H9 (cell line): ENCODE measurements around the gene GATAD1. TPM values are rescaled to one million over a fixed set of nuclear protein-coding genes. Genes with fewer than 3 reads are reported as not detected.

Source experiments
- DNase-seq: peaks from one replicate; pipeline ENCODE4 v3.0.0-alpha.2; 2017
- H2AFZ ChIP-seq: one replicate; pipeline ENCODE4 v1.6.1; 2013; ENCODE audit warnings: mild to moderate bottlenecking, low read length, control low read depth, moderate library complexity
- H2AK5ac ChIP-seq: 2 replicates; pipeline ENCODE4 v1.6.1; 2013; ENCODE audit warnings: low read length, control low read depth, mixed read lengths; ENCODE audit not compliant: insufficient read length
- H2BK120ac ChIP-seq: one replicate; pipeline ENCODE4 v1.6.1; 2013; ENCODE audit warnings: low read depth, mild to moderate bottlenecking, low read length, control low read depth, inconsistent platforms; ENCODE audit not compliant: poor library complexity, severe bottlenecking
- H2BK12ac ChIP-seq: 2 replicates; pipeline ENCODE4 v1.6.1; 2013; ENCODE audit warnings: low read length, control low read depth, mixed read lengths, low read depth; ENCODE audit not compliant: insufficient read length
- H2BK15ac ChIP-seq: 2 replicates; pipeline ENCODE4 v1.6.1; 2013; ENCODE audit warnings: low read depth, low read length, control low read depth
- H2BK20ac ChIP-seq: one replicate; pipeline ENCODE4 v1.6.1; 2013; ENCODE audit warnings: low read depth, mild to moderate bottlenecking, low read length, control low read depth, inconsistent platforms; ENCODE audit not compliant: poor library complexity, severe bottlenecking
- H2BK5ac ChIP-seq: 2 replicates; pipeline ENCODE4 v1.6.1; 2013; ENCODE audit warnings: low read length, control low read depth, mixed read lengths; ENCODE audit not compliant: insufficient read length
- H3K14ac ChIP-seq: 2 replicates; pipeline ENCODE4 v1.6.1; 2013; ENCODE audit warnings: low read length, control low read depth; ENCODE audit not compliant: insufficient read depth
- H3K18ac ChIP-seq: 2 replicates; pipeline ENCODE4 v1.6.1; 2013; ENCODE audit warnings: low read depth, mild to moderate bottlenecking, mixed read lengths, low read length, control low read depth; ENCODE audit not compliant: insufficient read length
- H3K23ac ChIP-seq: 2 replicates; pipeline ENCODE4 v1.6.1; 2013; ENCODE audit warnings: low read length, control low read depth, mixed read lengths, low read depth; ENCODE audit not compliant: insufficient read length
- H3K23me2 ChIP-seq: 2 replicates; pipeline ENCODE4 v1.6.1; 2013; ENCODE audit warnings: low read depth, mild to moderate bottlenecking, mixed read lengths, low read length, control low read depth; ENCODE audit not compliant: insufficient read length, poor library complexity, severe bottlenecking
- H3K27ac ChIP-seq: 2 replicates; pipeline ENCODE4 v1.5.1; 2013; ENCODE audit warnings: low read length, control low read depth, mixed read lengths, low read depth; ENCODE audit not compliant: insufficient read length
- H3K27me3 ChIP-seq: 2 replicates; pipeline ENCODE4 v1.6.1; 2013; ENCODE audit warnings: low read length, control low read depth, inconsistent platforms; ENCODE audit not compliant: insufficient read depth
- H3K4ac ChIP-seq: 2 replicates; pipeline ENCODE4 v1.6.1; 2013; ENCODE audit warnings: low read depth, mild to moderate bottlenecking, control low read depth, inconsistent platforms, low read length, moderate library complexity
- H3K4me1 ChIP-seq: 2 replicates; pipeline ENCODE4 v1.6.1; 2013; ENCODE audit warnings: low read length, control low read depth, inconsistent platforms; ENCODE audit not compliant: insufficient read depth
- H3K4me2 ChIP-seq: 2 replicates; pipeline ENCODE4 v1.6.1; 2013; ENCODE audit warnings: low read length, control low read depth, mixed read lengths; ENCODE audit not compliant: insufficient read length, insufficient read depth
- H3K56ac ChIP-seq: 2 replicates; pipeline ENCODE4 v1.6.1; 2013; ENCODE audit warnings: low read depth, mild to moderate bottlenecking, mixed read lengths, low read length, control low read depth; ENCODE audit not compliant: insufficient read length
- H3K79me1 ChIP-seq: 2 replicates; pipeline ENCODE4 v1.6.1; 2013; ENCODE audit warnings: low read depth, mild to moderate bottlenecking, moderate library complexity, low read length, control low read depth, inconsistent platforms; ENCODE audit not compliant: insufficient read depth, poor library complexity, severe bottlenecking
- H3K79me2 ChIP-seq: 2 replicates; pipeline ENCODE4 v1.6.1; 2013; ENCODE audit warnings: low read length, control low read depth, inconsistent platforms; ENCODE audit not compliant: insufficient read depth
- H3K9ac ChIP-seq: 2 replicates; pipeline ENCODE4 v1.6.1; 2013; ENCODE audit warnings: low read length, control low read depth, mixed read lengths; ENCODE audit not compliant: insufficient read length; ENCODE audit errors: extremely low read depth
- H3K9me3 ChIP-seq: one replicate; pipeline ENCODE4 v1.6.1; 2013; ENCODE audit warnings: low read depth, low read length, inconsistent platforms; ENCODE audit not compliant: control insufficient read depth
- H3T11ph ChIP-seq: one replicate; pipeline ENCODE4 v1.6.1; 2013; ENCODE audit warnings: mild to moderate bottlenecking, low read length, control low read depth, inconsistent platforms
- H4K20me1 ChIP-seq: one replicate; pipeline ENCODE4 v1.6.1; 2013; ENCODE audit not compliant: control insufficient read depth, insufficient read length, insufficient read depth
- H4K5ac ChIP-seq: 2 replicates; pipeline ENCODE4 v1.6.1; 2013; ENCODE audit warnings: low read depth, mild to moderate bottlenecking, mixed read lengths, low read length, control low read depth; ENCODE audit not compliant: insufficient read length
- H4K8ac ChIP-seq: replicated peaks from 2 replicates; pipeline ENCODE4 v1.6.1; 2013; ENCODE audit warnings: low read length, control low read depth, mixed read lengths, low read depth; ENCODE audit not compliant: insufficient read length
- H4K91ac ChIP-seq: 2 replicates; pipeline ENCODE4 v1.6.1; 2013; ENCODE audit warnings: low read depth, mild to moderate bottlenecking, moderate library complexity, mixed read lengths, low read length, control low read depth; ENCODE audit not compliant: insufficient read length
- H3K27ac Mint-ChIP-seq, 3 experiments: 2 replicates in 2 of 3; 3 replicates in 1 of 3; pipeline ENCODE4 v1.8.0; 2020 to 2021; ENCODE audit warnings: mixed read lengths in 3 of 3, mild to moderate bottlenecking in 1 of 3, moderate library complexity in 1 of 3
- H3K27me3 Mint-ChIP-seq: 2 replicates; pipeline ENCODE4 v1.8.0; 2021; ENCODE audit warnings: low read depth, mild to moderate bottlenecking, moderate library complexity, mixed read lengths
- H3K36me3 Mint-ChIP-seq, 3 experiments: 2 replicates in 2 of 3; 3 replicates in 1 of 3; pipeline ENCODE4 v1.8.0; 2020 to 2021; ENCODE audit warnings: low read depth in 3 of 3, mixed read lengths in 3 of 3; ENCODE audit not compliant: insufficient read depth in 1 of 3
- H3K4me1 Mint-ChIP-seq, 2 experiments: 2 replicates each; pipeline ENCODE4 v1.8.0; 2020; ENCODE audit warnings: mixed read lengths in 2 of 2
- H3K4me3 Mint-ChIP-seq, 2 experiments: 2 replicates in 1 of 2; 3 replicates in 1 of 2; pipeline ENCODE4 v1.8.0; 2020 to 2021; ENCODE audit warnings: mild to moderate bottlenecking in 2 of 2, mixed read lengths in 2 of 2, moderate library complexity in 1 of 2
- H3K9me3 Mint-ChIP-seq, 2 experiments: 2 replicates in 1 of 2; 3 replicates in 1 of 2; pipeline ENCODE4 v1.8.0; 2020; ENCODE audit warnings: mild to moderate bottlenecking in 2 of 2, mixed read lengths in 2 of 2, moderate library complexity in 1 of 2
- CTCF ChIP-seq: fragments of 200-600 bp; sonication (generic); conservative IDR thresholded peaks from 3 replicates; pipeline ENCODE4 v1.8.0; 2021; ENCODE audit warnings: antibody characterized with exemption, mild to moderate bottlenecking
- WGBS: extraction: QIAGEN DNeasy Blood & Tissue Kit; methylation state at CpG from one replicate; pipeline ENCODE4 v1.1.7; 2013; ENCODE audit warnings: missing lambda C conversion rate, low lambda C conversion rate, mixed read lengths; ENCODE audit not compliant: insufficient read length; ENCODE audit errors: extremely low coverage; 5-methylcytosine and 5-hydroxymethylcytosine counted together
- total RNA-seq: library from RNA; stranded (reverse); gene quantifications from 2 replicates; pipeline ENCODE4 v1.2.1, GENCODE V29; 2021

GATAD1 gene
- total RNA-seq, 1 experiment from 2014 or later: 36.5 TPM

GRCh38 chr7:92456236-92456635 lies 9.0 kb downstream of the GATAD1 start:
- no peak overlapping the region for H4K5ac ChIP-seq
- H2AK5ac ChIP-seq: no peak overlapping the region
- H2BK120ac ChIP-seq: no peak overlapping the region

More at GRCh38 chr7:92456236-92456635, 9.0 kb downstream of the GATAD1 start:
- Histone ChIP-seq H3K14ac (no peak overlapping the region), H3T11ph (no peak overlapping the region), H2BK5ac (no peak overlapping the region), H3K23ac (no peak overlapping the region), H3K27me3 (no peaks in the 10 kb centered on the region), H3K79me2 (no peaks in the 10 kb centered on the region), H2BK15ac (no peak overlapping the region), H2BK20ac (no peak overlapping the region), H4K8ac (no peak overlapping the region), H4K20me1 (peaks cover 2% of the 10 kb centered on the region), H3K4ac (no peak overlapping the region), H2AFZ (no peak overlapping the region), H3K9me3 (no peaks in the 10 kb centered on the region), H3K4me2 (no peak overlapping the region), H3K56ac (no peak overlapping the region), H3K18ac (no peak overlapping the region), H4K91ac (no peak overlapping the region), H3K79me1 (no peaks in the 10 kb centered on the region), H3K9ac (no peak overlapping the region), H3K4me1 (no peaks in the 10 kb centered on the region), H3K27ac (no peak overlapping the region), H3K23me2 (no peaks in the 10 kb centered on the region), H2BK12ac (no peak overlapping the region)
- H3K27ac Mint-ChIP-seq: no peak overlapping the region
- no CpG with 5 or more reads among the region's 2 CpGs for WGBS
- no peaks in the 10 kb centered on the region; a peak in 1 of 4 replicates for H3K4me1 Mint-ChIP-seq
- no peak overlapping the region for H3K4me3 Mint-ChIP-seq
- H3K9me3 Mint-ChIP-seq: no peaks in the 10 kb centered on the region
- H3K27me3 Mint-ChIP-seq: no peaks in the 10 kb centered on the region
- DNase-seq: no peak
- no peak for TF ChIP-seq CTCF
- peaks cover 22 to 56% (median 48%) of the 10 kb centered on the region in 3 experiments for H3K36me3 Mint-ChIP-seq
